ENCODE measurements around the gene MRPL21. TPM values are rescaled to one million over a fixed set of nuclear protein-coding genes. Genes with fewer than 3 reads are reported as not detected.

MRPL21 gene
- total and polyA plus RNA-seq, 9 of the 15 experiments (the other 6 are each of a cell fraction or from before 2014, with no cell fraction given) = 196 to 618 (median 232) TPM

GRCh38 chr11:68903288-68904247 lies at the start of gene MRPL21, which contains the start of gene IGHMBP2 (continued):
- TF ChIP-seq ATF3 (IDR thresholded peaks at IDR 0.05) (no peak), ATF3 (CRISPR knock-in tag; conservative IDR thresholded peaks at IDR 0.05) (0 out of 2 replicates have a peak, but pooled peaks have one; percentile 17), RAD21 (CRISPR knock-in tag; conservative IDR thresholded peaks at IDR 0.05 in 1 of 2, IDR thresholded peaks at IDR 0.05 in 1 of 2) (peak; percentile 31 to 33; a peak in 3 of 4 replicates), SNAPC5 (CRISPR knock-in tag; IDR thresholded peaks at IDR 0.05) (no peak), BCLAF1 (IDR thresholded peaks at IDR 0.05; ENCODE audit: borderline replicate concordance in 1 of 2, control insufficient read depth in 1 of 2, low read depth in 2 of 2, low read length in 1 of 2) (peak in 1 of 2 experiments; percentile 95; a peak in 2 of 4 replicates), BRCA1 (IDR thresholded peaks at IDR 0.05) (no peak), BRCA1 (CRISPR knock-in tag; IDR thresholded peaks at IDR 0.05) (no peak), MITF (IDR thresholded peaks at IDR 0.05) (no peak), ZNF41 (CRISPR knock-in tag; conservative IDR thresholded peaks at IDR 0.05) (no peak), ZKSCAN8 (CRISPR knock-in tag; IDR thresholded peaks at IDR 0.05) (no peak), CLOCK (CRISPR knock-in tag; IDR thresholded peaks at IDR 0.05; ENCODE audit: borderline replicate concordance) (no peak), ZNF280B (CRISPR knock-in tag; IDR thresholded peaks at IDR 0.05) (no peak), CBX5 (IDR thresholded peaks at IDR 0.05; ENCODE audit: borderline replicate concordance, low read depth) (no peak), ZBED1 (IDR thresholded peaks at IDR 0.05) (no peak; the same call in 1 of the 2 replicates), FOSL1 (tag; conservative IDR thresholded peaks at IDR 0.05) (peak; percentile 45; the same call in 1 of the 2 replicates), PPARD (CRISPR knock-in tag; IDR thresholded peaks at IDR 0.05) (no peak)

Data from K562 (cell line).